Lower leg skin (tissue), 3 donors: ENCODE results near the gene NLRP9.

Source experiments
- POLR2A ChIP-seq, 2 donors: fragments of 450-650 bp; IDR thresholded peaks; one replicate each; pipeline ENCODE4 v1.6.1; 2016 to 2017; ENCODE audit warnings: antibody characterized with exemption in 2 of 2, mild to moderate bottlenecking in 1 of 2, moderate library complexity in 1 of 2
- TF ChIP-seq, protein P1 (sequence below), 3 donors: fragments of 450-650 bp; IDR thresholded peaks; one replicate each; pipeline ENCODE4 v1.5.1; 2016; ENCODE audit warnings: antibody characterized with exemption in 3 of 3, mild to moderate bottlenecking in 3 of 3, moderate library complexity in 2 of 3

GRCh38 chr19:55660991-55661390 lies 77.2 kb downstream of the NLRP9 start:
- TF ChIP-seq, protein P1, sequence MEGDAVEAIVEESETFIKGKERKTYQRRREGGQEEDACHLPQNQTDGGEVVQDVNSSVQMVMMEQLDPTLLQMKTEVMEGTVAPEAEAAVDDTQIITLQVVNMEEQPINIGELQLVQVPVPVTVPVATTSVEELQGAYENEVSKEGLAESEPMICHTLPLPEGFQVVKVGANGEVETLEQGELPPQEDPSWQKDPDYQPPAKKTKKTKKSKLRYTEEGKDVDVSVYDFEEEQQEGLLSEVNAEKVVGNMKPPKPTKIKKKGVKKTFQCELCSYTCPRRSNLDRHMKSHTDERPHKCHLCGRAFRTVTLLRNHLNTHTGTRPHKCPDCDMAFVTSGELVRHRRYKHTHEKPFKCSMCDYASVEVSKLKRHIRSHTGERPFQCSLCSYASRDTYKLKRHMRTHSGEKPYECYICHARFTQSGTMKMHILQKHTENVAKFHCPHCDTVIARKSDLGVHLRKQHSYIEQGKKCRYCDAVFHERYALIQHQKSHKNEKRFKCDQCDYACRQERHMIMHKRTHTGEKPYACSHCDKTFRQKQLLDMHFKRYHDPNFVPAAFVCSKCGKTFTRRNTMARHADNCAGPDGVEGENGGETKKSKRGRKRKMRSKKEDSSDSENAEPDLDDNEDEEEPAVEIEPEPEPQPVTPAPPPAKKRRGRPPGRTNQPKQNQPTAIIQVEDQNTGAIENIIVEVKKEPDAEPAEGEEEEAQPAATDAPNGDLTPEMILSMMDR (IDR thresholded peaks at IDR 0.05) = no peak
- no peak for TF ChIP-seq POLR2A (IDR thresholded peaks at IDR 0.05)
